ENCODE measurements around the gene HOXD8. TPM values are rescaled to one million over a fixed set of nuclear protein-coding genes. Genes with fewer than 3 reads are reported as not detected.

HOXD8 gene
- total RNA-seq, 1 donor = 15.5 TPM

GRCh38 chr2:176152350-176153181 lies 23.1 kb downstream of the HOXD8 start:
- no peak for DNase-seq (ENCODE audit: low read depth)
- no peak overlapping the region for H3K4me3 ChIP-seq (ENCODE audit: low read depth, low read length)
- TF ChIP-seq CTCF (IDR thresholded peaks at IDR 0.05; ENCODE audit: insufficient read depth, low read depth, low read length) = no peak

- no peak for DNase-seq (ENCODE audit: low read depth)
- no peak overlapping the region for H3K4me3 ChIP-seq (ENCODE audit: low read depth, low read length)
- TF ChIP-seq CTCF (IDR thresholded peaks at IDR 0.05; ENCODE audit: insufficient read depth, low read depth, low read length) = no peak
Observed at GRCh38 chr2:176154576-176155252, 25.2 kb downstream of the HOXD8 start.

- TF ChIP-seq CTCF (IDR thresholded peaks at IDR 0.05; ENCODE audit: insufficient read depth, low read depth, low read length) = no peak
- no peak overlapping the region for H3K4me3 ChIP-seq (ENCODE audit: low read depth, low read length)
- no peak for DNase-seq (ENCODE audit: low read depth)
Observed at GRCh38 chr2:176155356-176156044, 26.0 kb downstream of the HOXD8 start.

- H3K4me3 ChIP-seq (ENCODE audit: low read depth, low read length) = no peak overlapping the region
- no peak for DNase-seq (ENCODE audit: low read depth)
- TF ChIP-seq CTCF (IDR thresholded peaks at IDR 0.05; ENCODE audit: insufficient read depth, low read depth, low read length) = no peak
Observed at GRCh38 chr2:176156301-176156806, 26.8 kb downstream of the HOXD8 start.

GRCh38 chr2:176156807-176157498 lies 27.4 kb downstream of the HOXD8 start, which contains the start of gene HOXD3:
TSS of gene HOXD3 (plus strand) at chr2:176157307. CDS start at chr2:176169115, 11,808 bp downstream.
- TF ChIP-seq CTCF (IDR thresholded peaks at IDR 0.05; ENCODE audit: insufficient read depth, low read depth, low read length) = no peak
- H3K4me3 ChIP-seq (ENCODE audit: low read depth, low read length) = no peak within 1 kb of the TSS
- DNase-seq (ENCODE audit: low read depth) = no peak

- H3K4me3 ChIP-seq (ENCODE audit: low read depth, low read length) = no peak overlapping the region
- TF ChIP-seq CTCF (IDR thresholded peaks at IDR 0.05; ENCODE audit: insufficient read depth, low read depth, low read length) = no peak
- DNase-seq (ENCODE audit: low read depth) = no peak
Observed at GRCh38 chr2:176157499-176158185, 28.1 kb downstream of the HOXD8 start.
